ENCODE results near the gene MYO1C.

- no peak for TF ChIP-seq CTCF (IDR thresholded peaks at IDR 0.05; ENCODE audit: low read length)
- no peak for TF ChIP-seq EZH2 (IDR thresholded peaks at IDR 0.05; ENCODE audit: borderline replicate concordance, low read length)
Observed at GRCh38 chr17:1467258-1467657, 25.2 kb downstream of the MYO1C start.
